GM12878 (cell line): ENCODE measurements around the gene CAPZB.

Source experiments
- CBX5 ChIP-seq: sonication (generic); IDR thresholded peaks from 2 replicates; pipeline ENCODE4 v1.6.1; 2016; ENCODE audit warnings: low read depth, moderate library complexity, mild to moderate bottlenecking, inconsistent platforms
- EZH2 ChIP-seq: IDR thresholded peaks from 2 replicates; pipeline ENCODE4 v1.6.1; 2012; ENCODE audit warnings: low read depth, mild to moderate bottlenecking, control low read depth, inconsistent platforms, low read length, borderline replicate concordance; ENCODE audit not compliant: control insufficient read depth
- NFIC ChIP-seq: IDR thresholded peaks from 2 replicates; pipeline ENCODE4 v1.6.1; 2012; ENCODE audit warnings: low read depth, mild to moderate bottlenecking, inconsistent platforms, low read length, moderate library complexity
- RAD21 ChIP-seq: IDR thresholded peaks from 2 replicates; pipeline ENCODE4 v1.6.1; 2011; ENCODE audit warnings: mild to moderate bottlenecking, low read depth, low read length, moderate library complexity; ENCODE audit not compliant: insufficient read depth
- SMC3 ChIP-seq: IDR thresholded peaks from 2 replicates; pipeline ENCODE4 v1.6.1; 2011; ENCODE audit warnings: low read length, improper control_type of control experiment, borderline replicate concordance
- STAT3 ChIP-seq: IDR thresholded peaks from 2 replicates; pipeline ENCODE4 v1.6.1; 2011; ENCODE audit warnings: low read depth, low read length, improper control_type of control experiment
- TAF1 ChIP-seq: IDR thresholded peaks from 2 replicates; pipeline ENCODE4 v1.6.1; 2011; ENCODE audit warnings: mild to moderate bottlenecking, low read depth, low read length, borderline replicate concordance
- TARDBP ChIP-seq: IDR thresholded peaks from 2 replicates; pipeline ENCODE4 v1.6.1; 2016; ENCODE audit warnings: borderline replicate concordance
- YY1 ChIP-seq: IDR thresholded peaks from 2 replicates; pipeline ENCODE4 v1.6.1; 2011; ENCODE audit warnings: low read depth, mild to moderate bottlenecking, low read length
- TF ChIP-seq, protein P1 (sequence below): fragments of 450-650 bp; IDR thresholded peaks from 2 replicates; pipeline ENCODE4 v1.6.1; 2016; ENCODE audit warnings: mild to moderate bottlenecking
- TF ChIP-seq, protein P2 (sequence below): IDR thresholded peaks from 2 replicates; pipeline ENCODE4 v1.6.1; 2011; ENCODE audit warnings: borderline replicate concordance, low read depth, mild to moderate bottlenecking, moderate library complexity, mixed read lengths, low read length; ENCODE audit not compliant: insufficient read depth; ENCODE audit errors: extremely low read length

DNA sequence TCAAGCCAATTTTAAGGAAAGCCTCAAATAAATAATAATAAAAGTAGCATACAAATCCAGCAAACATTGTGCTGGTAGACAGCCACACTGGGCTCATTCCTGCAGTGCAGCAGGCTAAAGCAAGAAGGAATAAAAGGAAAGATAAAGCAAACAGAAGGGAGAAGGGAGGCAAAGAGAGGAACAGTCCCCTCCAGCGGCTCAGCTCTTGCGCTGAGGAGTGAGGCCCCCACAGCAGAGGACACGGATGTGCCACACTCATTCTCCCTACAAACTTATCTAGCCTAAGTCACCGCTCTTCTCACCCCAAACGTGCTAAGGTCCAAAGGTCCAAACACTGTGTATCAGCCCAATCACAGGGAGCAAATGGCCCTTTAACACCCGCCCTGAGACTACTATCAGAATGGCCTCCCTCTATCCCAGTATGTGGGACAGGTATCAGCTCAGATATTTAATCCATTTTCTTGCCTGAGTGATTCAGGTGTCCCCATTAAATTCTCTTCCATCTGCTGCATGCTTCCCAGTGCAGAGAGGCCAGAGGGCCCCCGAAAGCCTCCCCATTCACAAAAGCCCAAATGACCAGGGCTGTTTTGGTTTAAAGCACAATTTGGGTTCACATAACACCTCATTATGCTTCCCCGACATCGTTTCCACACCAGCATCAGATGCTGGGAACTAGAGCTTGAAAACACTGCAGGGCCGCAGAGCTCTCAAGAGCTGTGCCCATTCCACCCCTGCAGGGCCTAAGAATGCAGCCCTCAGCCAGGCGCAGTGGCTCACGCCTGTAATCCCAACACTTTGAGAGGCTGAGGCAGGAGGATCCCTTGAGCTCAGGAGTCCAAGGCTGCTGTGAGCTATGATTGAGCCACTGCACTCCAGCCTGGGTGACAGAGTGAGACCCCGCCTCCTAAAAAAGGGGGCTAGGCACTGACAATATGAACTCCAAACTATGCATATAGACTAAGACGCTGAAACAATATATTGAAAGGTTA lies 17.8 kb downstream of the CAPZB start:
- TF ChIP-seq SMC3, result no peak
- TF ChIP-seq CBX5, result no peak
- no peak for TF ChIP-seq YY1
- TF ChIP-seq EZH2, result no peak
- no peak for TF ChIP-seq TARDBP
- TF ChIP-seq, protein P1, sequence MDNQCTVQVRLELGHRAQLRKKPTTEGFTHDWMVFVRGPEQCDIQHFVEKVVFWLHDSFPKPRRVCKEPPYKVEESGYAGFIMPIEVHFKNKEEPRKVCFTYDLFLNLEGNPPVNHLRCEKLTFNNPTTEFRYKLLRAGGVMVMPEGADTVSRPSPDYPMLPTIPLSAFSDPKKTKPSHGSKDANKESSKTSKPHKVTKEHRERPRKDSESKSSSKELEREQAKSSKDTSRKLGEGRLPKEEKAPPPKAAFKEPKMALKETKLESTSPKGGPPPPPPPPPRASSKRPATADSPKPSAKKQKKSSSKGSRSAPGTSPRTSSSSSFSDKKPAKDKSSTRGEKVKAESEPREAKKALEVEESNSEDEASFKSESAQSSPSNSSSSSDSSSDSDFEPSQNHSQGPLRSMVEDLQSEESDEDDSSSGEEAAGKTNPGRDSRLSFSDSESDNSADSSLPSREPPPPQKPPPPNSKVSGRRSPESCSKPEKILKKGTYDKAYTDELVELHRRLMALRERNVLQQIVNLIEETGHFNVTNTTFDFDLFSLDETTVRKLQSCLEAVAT, result no peak
- no peak for TF ChIP-seq NFIC
- no peak for TF ChIP-seq STAT3
- TF ChIP-seq TAF1, result no peak
- TF ChIP-seq, protein P2, sequence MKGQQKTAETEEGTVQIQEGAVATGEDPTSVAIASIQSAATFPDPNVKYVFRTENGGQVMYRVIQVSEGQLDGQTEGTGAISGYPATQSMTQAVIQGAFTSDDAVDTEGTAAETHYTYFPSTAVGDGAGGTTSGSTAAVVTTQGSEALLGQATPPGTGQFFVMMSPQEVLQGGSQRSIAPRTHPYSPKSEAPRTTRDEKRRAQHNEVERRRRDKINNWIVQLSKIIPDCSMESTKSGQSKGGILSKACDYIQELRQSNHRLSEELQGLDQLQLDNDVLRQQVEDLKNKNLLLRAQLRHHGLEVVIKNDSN, result no peak
- TF ChIP-seq RAD21, result no peak
